HEK293 (cell line): ENCODE data around the gene MAF.

Source experiments
- CTCF ChIA-PET: fragments of 350-600 bp; formaldehyde crosslinking; extraction: SDS; loops from one replicate; lab custom pipeline; 2021; ENCODE audit warnings: antibody characterized with exemption; lab: Yijun Ruan, JAX
- POLR2A ChIA-PET: fragments of 300-600 bp; formaldehyde crosslinking; extraction: SDS; loops from one replicate; lab custom pipeline; 2020; ENCODE audit warnings: antibody characterized with exemption, inconsistent platforms; lab: Yijun Ruan, JAX
- H3K27ac ChIP-seq: fragments of 200-500 bp; sonication (Bioruptor generic); 2 replicates; pipeline ENCODE4 v1.5.1; 2014; ENCODE audit warnings: low read depth, low read length, control low read depth, inconsistent platforms; ENCODE audit errors: extremely low read depth
- H3K36me3 ChIP-seq, 2 experiments: fragments of 200-500 bp in 1 of 2; sonication (Bioruptor generic) in 1 of 2; 1 replicate in 1 of 2; 2 replicates in 1 of 2; pipeline ENCODE4 v1.5.1; 2014 to 2017; ENCODE audit warnings: inconsistent platforms in 2 of 2, low read length in 2 of 2; ENCODE audit not compliant: control insufficient read depth in 2 of 2, insufficient read depth in 1 of 2
- H3K4me1 ChIP-seq: fragments of 200-500 bp; sonication (Bioruptor generic); 2 replicates; pipeline ENCODE4 v1.5.1; 2014; ENCODE audit warnings: mild to moderate bottlenecking, low read length, inconsistent platforms; ENCODE audit not compliant: control insufficient read depth, insufficient read depth
- H3K4me3 ChIP-seq: 2 replicates; pipeline ENCODE4 v1.5.1; 2011; ENCODE audit warnings: low read depth, mild to moderate bottlenecking, control low read depth, low read length, moderate library complexity
- H3K9me3 ChIP-seq: fragments of 200-500 bp; sonication (Bioruptor generic); 2 replicates; pipeline ENCODE4 v1.5.1; 2014; ENCODE audit warnings: low read depth, low read length, inconsistent platforms; ENCODE audit not compliant: control insufficient read depth, insufficient read depth
- IKZF3 ChIP-seq: fragments of 450-650 bp; IDR thresholded peaks from 2 replicates; pipeline ENCODE4 v1.5.0; 2018; ENCODE audit warnings: missing biosample characterization, mild to moderate bottlenecking, missing genetic modification characterization, moderate library complexity
- KLF7 ChIP-seq: fragments of 450-650 bp; formaldehyde crosslinking; IDR thresholded peaks from 2 replicates; pipeline ENCODE4 v1.5.1; 2016; ENCODE audit warnings: missing biosample characterization, missing genetic modification characterization, borderline replicate concordance
- TCF7L2 ChIP-seq: IDR thresholded peaks from 2 replicates; pipeline ENCODE4 v1.6.1; 2011; ENCODE audit warnings: low read depth, mild to moderate bottlenecking, inconsistent platforms, low read length, moderate library complexity, borderline replicate concordance
- TRIM28 ChIP-seq: IDR thresholded peaks from 2 replicates; pipeline ENCODE4 v1.6.1; 2011; ENCODE audit warnings: low read length, control low read depth, borderline replicate concordance
- ZEB2 ChIP-seq: fragments of 450-650 bp; formaldehyde crosslinking; IDR thresholded peaks from 2 replicates; pipeline ENCODE4 v1.5.1; 2016; ENCODE audit warnings: missing biosample characterization, missing genetic modification characterization
- ZNF140 ChIP-seq: fragments of 450-650 bp; formaldehyde crosslinking; IDR thresholded peaks from 2 replicates; pipeline ENCODE4 v1.5.1; 2016; ENCODE audit warnings: missing biosample characterization, missing genetic modification characterization
- ZNF16 ChIP-seq: fragments of 450-650 bp; formaldehyde crosslinking; IDR thresholded peaks from 2 replicates; pipeline ENCODE4 v1.5.1; 2016; ENCODE audit warnings: low read depth, missing biosample characterization, missing genetic modification characterization
- ZNF223 ChIP-seq: fragments of 450-650 bp; formaldehyde crosslinking; IDR thresholded peaks from 2 replicates; pipeline ENCODE4 v1.5.1; 2016; ENCODE audit warnings: missing biosample characterization, missing genetic modification characterization
- ZNF280D ChIP-seq: fragments of 450-650 bp; formaldehyde crosslinking; IDR thresholded peaks from 2 replicates; pipeline ENCODE4 v1.5.1; 2016; ENCODE audit warnings: missing biosample characterization, missing genetic modification characterization
- ZNF311 ChIP-seq: fragments of 450-650 bp; formaldehyde crosslinking; IDR thresholded peaks from 2 replicates; pipeline ENCODE4 v1.5.1; 2017; ENCODE audit warnings: missing biosample characterization, missing genetic modification characterization, borderline replicate concordance
- ZNF350 ChIP-seq: fragments of 450-650 bp; formaldehyde crosslinking; IDR thresholded peaks from 2 replicates; pipeline ENCODE4 v1.5.0; 2017; ENCODE audit warnings: missing biosample characterization, mild to moderate bottlenecking, missing genetic modification characterization
- ZNF394 ChIP-seq: fragments of 450-650 bp; formaldehyde crosslinking; IDR thresholded peaks from 2 replicates; pipeline ENCODE4 v1.5.1; 2016; ENCODE audit warnings: missing biosample characterization, missing genetic modification characterization, mild to moderate bottlenecking, moderate library complexity, borderline replicate concordance
- ZNF48 ChIP-seq: fragments of 450-650 bp; formaldehyde crosslinking; IDR thresholded peaks from 2 replicates; pipeline ENCODE4 v1.5.1; 2016; ENCODE audit warnings: missing biosample characterization, missing genetic modification characterization
- ZNF571 ChIP-seq: fragments of 450-650 bp; formaldehyde crosslinking; IDR thresholded peaks from 2 replicates; pipeline ENCODE4 v1.5.0; 2017; ENCODE audit warnings: missing biosample characterization, missing genetic modification characterization
- ZNF580 ChIP-seq: fragments of 450-650 bp; formaldehyde crosslinking; IDR thresholded peaks from 2 replicates; pipeline ENCODE4 v1.5.1; 2016; ENCODE audit warnings: missing biosample characterization, missing genetic modification characterization
- ZNF596 ChIP-seq: fragments of 450-650 bp; IDR thresholded peaks from 2 replicates; pipeline ENCODE4 v1.5.0; 2018; ENCODE audit warnings: missing biosample characterization, mild to moderate bottlenecking, missing genetic modification characterization, moderate library complexity
- ZNF707 ChIP-seq: fragments of 450-650 bp; formaldehyde crosslinking; IDR thresholded peaks from 2 replicates; pipeline ENCODE4 v1.5.1; 2016; ENCODE audit warnings: missing biosample characterization, missing genetic modification characterization
- TF ChIP-seq, protein P1 (sequence below): fragments of 450-650 bp; formaldehyde crosslinking; IDR thresholded peaks from 2 replicates; pipeline ENCODE4 v1.5.1; 2016; ENCODE audit warnings: missing biosample characterization, missing genetic modification characterization
- TF ChIP-seq, protein P2 (sequence below): fragments of 450-650 bp; formaldehyde crosslinking; IDR thresholded peaks from 2 replicates; pipeline ENCODE4 v1.5.1; 2016; ENCODE audit warnings: missing biosample characterization, missing genetic modification characterization
- TF ChIP-seq, protein P3 (sequence below): fragments of 450-650 bp; formaldehyde crosslinking; IDR thresholded peaks from 2 replicates; pipeline ENCODE4; 2016; ENCODE audit warnings: missing biosample characterization, missing genetic modification characterization

The MAF gene

GRCh38 chr16:79576602-79577001, 23.9 kb downstream of the MAF start (continued):
- no peak for TF ChIP-seq TCF7L2
- TF ChIP-seq ZNF223 (tag by site-specific recombination), result no peak
- TF ChIP-seq, protein P1, sequence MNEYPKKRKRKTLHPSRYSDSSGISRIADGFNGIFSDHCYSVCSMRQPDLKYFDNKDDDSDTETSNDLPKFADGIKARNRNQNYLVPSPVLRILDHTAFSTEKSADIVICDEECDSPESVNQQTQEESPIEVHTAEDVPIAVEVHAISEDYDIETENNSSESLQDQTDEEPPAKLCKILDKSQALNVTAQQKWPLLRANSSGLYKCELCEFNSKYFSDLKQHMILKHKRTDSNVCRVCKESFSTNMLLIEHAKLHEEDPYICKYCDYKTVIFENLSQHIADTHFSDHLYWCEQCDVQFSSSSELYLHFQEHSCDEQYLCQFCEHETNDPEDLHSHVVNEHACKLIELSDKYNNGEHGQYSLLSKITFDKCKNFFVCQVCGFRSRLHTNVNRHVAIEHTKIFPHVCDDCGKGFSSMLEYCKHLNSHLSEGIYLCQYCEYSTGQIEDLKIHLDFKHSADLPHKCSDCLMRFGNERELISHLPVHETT (tag by site-specific recombination), result no peak
- TF ChIP-seq, all 188 proteins: peak for 0

GRCh38 chr16:79573884-79574283, 26.7 kb downstream of the MAF start:
- ChIA-PET POLR2A (no interaction called here), CTCF (interaction anchor here (0.7 to 1.3 kb wide), 2 partner anchors 44 to 240 kb away, joined by 3 read pairs; no protein-coding TSS in a partner anchor)
- TF ChIP-seq ZNF280D (no peak), TRIM28 (0 out of 2 replicates have a peak, but pooled peaks have one; percentile 12)
- Histone ChIP-seq H3K9me3 (no peaks in the 10 kb centered on the region), H3K4me3 (no peak overlapping the region), H3K36me3 (no peaks in the 10 kb centered on the region), H3K27ac (no peak overlapping the region), H3K4me1 (peaks cover 5% of the 10 kb centered on the region; the same call in 1 of the 2 replicates)

GRCh38 chr16:79573071-79573470, 27.5 kb downstream of the MAF start:
- Histone ChIP-seq H3K27ac (no peak overlapping the region), H3K4me3 (no peak overlapping the region), H3K4me1 (peaks cover 5% of the 10 kb centered on the region; the same call in 1 of the 2 replicates), H3K9me3 (no peaks in the 10 kb centered on the region), H3K36me3 (no peaks in the 10 kb centered on the region)
- TF ChIP-seq ZNF16 (tag by site-specific recombination) (no peak), ZNF140 (tag by site-specific recombination) (no peak), ZNF350 (tag by site-specific recombination) (no peak), ZEB2 (no peak), ZNF311 (tag by site-specific recombination) (no peak), ZNF48 (tag by site-specific recombination) (no peak), ZNF707 (no peak)
- TF ChIP-seq, protein P2, sequence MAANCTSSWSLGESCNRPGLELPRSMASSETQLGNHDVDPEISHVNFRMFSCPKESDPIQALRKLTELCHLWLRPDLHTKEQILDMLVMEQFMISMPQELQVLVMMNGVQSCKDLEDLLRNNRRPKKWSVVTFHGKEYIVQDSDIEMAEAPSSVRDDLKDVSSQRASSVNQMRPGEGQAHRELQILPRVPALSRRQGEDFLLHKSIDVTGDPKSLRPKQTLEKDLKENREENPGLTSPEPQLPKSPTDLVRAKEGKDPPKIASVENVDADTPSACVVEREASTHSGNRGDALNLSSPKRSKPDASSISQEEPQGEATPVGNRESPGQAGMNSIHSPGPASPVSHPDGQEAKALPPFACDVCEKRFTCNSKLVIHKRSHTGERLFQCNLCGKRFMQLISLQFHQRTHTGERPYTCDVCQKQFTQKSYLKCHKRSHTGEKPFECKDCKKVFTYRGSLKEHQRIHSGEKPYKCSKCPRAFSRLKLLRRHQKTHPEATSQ (tag by site-specific recombination), result no peak
- ChIA-PET CTCF (interaction anchor here (0.6 to 1.3 kb wide), 3 partner anchors 29 to 239 kb away, joined by 3 read pairs; no protein-coding TSS in a partner anchor), POLR2A (no interaction called here)

DNA sequence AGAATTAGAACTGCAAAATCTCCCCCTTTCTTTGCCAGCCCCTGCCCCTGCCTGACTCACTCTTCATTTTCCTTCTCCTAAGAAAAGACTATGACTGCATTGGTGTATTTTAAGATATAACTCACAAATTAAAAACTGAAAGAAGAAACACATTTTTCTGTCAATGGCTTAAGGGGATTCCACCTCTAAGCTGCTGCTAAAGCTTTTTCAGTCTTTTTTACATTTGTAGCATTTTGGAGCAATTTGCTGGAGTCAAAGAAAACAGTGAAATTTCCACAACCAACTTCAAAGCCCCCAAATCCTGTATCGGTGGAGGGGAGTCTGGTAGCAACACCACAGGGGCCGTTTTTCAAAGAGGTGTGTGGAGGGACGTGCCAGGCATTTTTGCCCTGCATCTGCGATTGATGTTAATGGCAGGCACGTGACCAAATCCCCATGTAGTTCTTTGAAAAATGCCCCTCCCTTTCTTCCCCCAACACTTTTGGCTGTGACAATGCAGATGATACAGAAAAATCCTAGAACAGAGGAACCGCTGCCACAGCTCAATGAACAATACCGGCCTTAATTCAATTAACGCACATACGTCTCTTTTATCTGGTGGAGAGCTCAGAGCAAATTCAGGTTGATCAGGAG, 28.5 kb downstream of the MAF start:
- TF ChIP-seq KLF7 (tag by site-specific recombination), result no peak
- no peak for TF ChIP-seq ZNF394 (tag by site-specific recombination)
- TF ChIP-seq ZNF596, result no peak
- TF ChIP-seq, protein P3, sequence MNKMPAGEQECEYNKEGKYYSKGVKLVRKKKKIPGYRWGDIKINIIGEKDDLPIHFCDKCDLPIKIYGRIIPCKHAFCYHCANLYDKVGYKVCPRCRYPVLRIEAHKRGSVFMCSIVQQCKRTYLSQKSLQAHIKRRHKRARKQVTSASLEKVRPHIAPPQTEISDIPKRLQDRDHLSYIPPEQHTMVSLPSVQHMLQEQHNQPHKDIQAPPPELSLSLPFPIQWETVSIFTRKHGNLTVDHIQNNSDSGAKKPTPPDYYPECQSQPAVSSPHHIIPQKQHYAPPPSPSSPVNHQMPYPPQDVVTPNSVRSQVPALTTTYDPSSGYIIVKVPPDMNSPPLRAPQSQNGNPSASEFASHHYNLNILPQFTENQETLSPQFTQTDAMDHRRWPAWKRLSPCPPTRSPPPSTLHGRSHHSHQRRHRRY (tag by site-specific recombination), result no peak
- no peak for TF ChIP-seq ZNF571
- TF ChIP-seq IKZF3 (tag by site-specific recombination), result no peak
- no peak for TF ChIP-seq ZNF580 (tag by site-specific recombination)
- Histone ChIP-seq H3K36me3 (no peaks in the 10 kb centered on the region), H3K4me3 (no peak overlapping the region), H3K27ac (no peak overlapping the region), H3K9me3 (no peaks in the 10 kb centered on the region), H3K4me1 (peaks cover 5% of the 10 kb centered on the region; the same call in 1 of the 2 replicates)
- POLR2A ChIA-PET, result no interaction called here
- CTCF ChIA-PET, result no interaction called here
